Medulla oblongata (tissue), 1 donor: Measurements from ENCODE around the gene RNF217.
"Not testable (repeated sequence)": the region's sequence is repeated elsewhere in the genome, so short reads cannot be mapped to it uniquely, and the experiment has no call there.

ENCODE experiments used
- DNase-seq: peaks from one replicate; pipeline ENCODE4 v3.0.0-alpha.2; 2015; ENCODE audit errors: extremely low spot score

Gene RNF217

GRCh38 chr6:125123051-125123450, 160.8 kb downstream of the RNF217 start:
- no peak for DNase-seq

- no peak for DNase-seq
Observed at GRCh38 chr6:125123468-125124048, 161.3 kb downstream of the RNF217 start.

- DNase-seq, result no peak
Observed at GRCh38 chr6:125124049-125124669, 161.9 kb downstream of the RNF217 start.

GRCh38 chr6:125125856-125126255, 163.6 kb downstream of the RNF217 start:
- DNase-seq, result not testable (repeated sequence)

GRCh38 chr6:125129354-125129753, 167.1 kb downstream of the RNF217 start:
- DNase-seq, result no peak

GRCh38 chr6:125132058-125132457, 169.8 kb downstream of the RNF217 start:
- no peak for DNase-seq

GRCh38 chr6:125136378-125136777, 174.1 kb downstream of the RNF217 start:
- DNase-seq, result no peak

- DNase-seq, result no peak
Observed at GRCh38 chr6:125138083-125138482, 175.8 kb downstream of the RNF217 start.

- DNase-seq, result no peak
Observed at GRCh38 chr6:125140808-125141207, 178.6 kb downstream of the RNF217 start.
